ENCODE results near the gene METTL6. TPM values are rescaled to one million over a fixed set of nuclear protein-coding genes. Genes with fewer than 3 reads are reported as not detected.
A peak's percentile ranks its signal among the peaks of the same experiment; 100 is the strongest.
"Not testable (repeated sequence)": the region's sequence is repeated elsewhere in the genome, so short reads cannot be mapped to it uniquely, and the experiment has no call there.

The METTL6 gene
- polyA plus RNA-seq, 2 donors: 5.6 to 8.9 TPM

GRCh38 chr3:15433531-15433930 lies 6.2 kb upstream of the METTL6 start:
- no peaks in the 10 kb centered on the region for H3K27me3 ChIP-seq (ENCODE audit: control insufficient read depth in 1 of 2, insufficient read depth in 2 of 2, low read length in 2 of 2)
- 99 to 100% methylated on average over 1 of the region's 1 CpG for WGBS, 2 donors
- H3K4me1 ChIP-seq (ENCODE audit: control insufficient read depth in 2 of 2, insufficient read depth in 2 of 2, low read length in 1 of 2): no peaks in the 10 kb centered on the region
- H3K4me3 ChIP-seq (ENCODE audit: low read depth in 1 of 2, low read length in 2 of 2): no peak overlapping the region
- H3K36me3 ChIP-seq (ENCODE audit: control insufficient read depth in 2 of 2, insufficient read depth in 2 of 2, low read length in 1 of 2): peaks cover 8 to 20% of the 10 kb centered on the region in 2 donors
- H3K27ac ChIP-seq (ENCODE audit: low read depth in 2 of 2, low read length in 1 of 2): no peak overlapping the region
- no peaks in the 10 kb centered on the region for H3K9me3 ChIP-seq (ENCODE audit: control insufficient read depth in 2 of 2, insufficient read depth in 1 of 2, low read depth in 1 of 2, low read length in 1 of 2)

GRCh38 chr3:15431256-15431837 lies 4.0 kb upstream of the METTL6 start:
- Histone ChIP-seq H3K4me1 (ENCODE audit: control insufficient read depth in 2 of 2, insufficient read depth in 2 of 2, low read length in 1 of 2) (no peaks in the 10 kb centered on the region), H3K27me3 (ENCODE audit: control insufficient read depth in 1 of 2, insufficient read depth in 2 of 2, low read length in 2 of 2) (no peaks in the 10 kb centered on the region), H3K36me3 (ENCODE audit: control insufficient read depth in 2 of 2, insufficient read depth in 2 of 2, low read length in 1 of 2) (peaks cover 7 to 15% of the 10 kb centered on the region in 2 donors), H3K4me3 (ENCODE audit: low read depth in 1 of 2, low read length in 2 of 2) (no peak overlapping the region), H3K9me3 (ENCODE audit: control insufficient read depth in 2 of 2, insufficient read depth in 1 of 2, low read depth in 1 of 2, low read length in 1 of 2) (no peaks in the 10 kb centered on the region), H3K27ac (ENCODE audit: low read depth in 2 of 2, low read length in 1 of 2) (no peak overlapping the region)
- 81 to 85% methylated on average over 3 of the region's 3 CpGs for WGBS, 2 donors

- H3K36me3 ChIP-seq (ENCODE audit: control insufficient read depth in 2 of 2, insufficient read depth in 2 of 2, low read length in 1 of 2): peaks cover 4 to 12% of the 10 kb centered on the region in 2 donors
- H3K9me3 ChIP-seq (ENCODE audit: control insufficient read depth in 2 of 2, insufficient read depth in 1 of 2, low read depth in 1 of 2, low read length in 1 of 2): no peaks in the 10 kb centered on the region
- no peak overlapping the region for H3K4me3 ChIP-seq (ENCODE audit: low read depth in 1 of 2, low read length in 2 of 2)
- H3K27ac ChIP-seq (ENCODE audit: low read depth in 2 of 2, low read length in 1 of 2): no peak overlapping the region
- no peaks in the 10 kb centered on the region for H3K4me1 ChIP-seq (ENCODE audit: control insufficient read depth in 2 of 2, insufficient read depth in 2 of 2, low read length in 1 of 2)
- WGBS, 2 donors: 53 to 68% methylated on average over 1 of the region's 1 CpG
- H3K27me3 ChIP-seq (ENCODE audit: control insufficient read depth in 1 of 2, insufficient read depth in 2 of 2, low read length in 2 of 2): no peaks in the 10 kb centered on the region
These were observed 3.3 kb upstream of the METTL6 start for GRCh38 chr3:15430624-15431023.

GRCh38 chr3:15429080-15429479 lies 1.7 kb upstream of the METTL6 start:
- Histone ChIP-seq H3K4me3 (ENCODE audit: low read depth in 1 of 2, low read length in 2 of 2) (peak overlapping the region in 1 of 2 donors; percentile 76), H3K4me1 (ENCODE audit: control insufficient read depth in 2 of 2, insufficient read depth in 2 of 2, low read length in 1 of 2) (no peaks in the 10 kb centered on the region), H3K27ac (ENCODE audit: low read depth in 2 of 2, low read length in 1 of 2) (no peak overlapping the region), H3K27me3 (ENCODE audit: control insufficient read depth in 1 of 2, insufficient read depth in 2 of 2, low read length in 2 of 2) (no peaks in the 10 kb centered on the region), H3K36me3 (ENCODE audit: control insufficient read depth in 2 of 2, insufficient read depth in 2 of 2, low read length in 1 of 2) (peaks cover under 1 to 3% of the 10 kb centered on the region in 2 donors), H3K9me3 (ENCODE audit: control insufficient read depth in 2 of 2, insufficient read depth in 1 of 2, low read depth in 1 of 2, low read length in 1 of 2) (no peaks in the 10 kb centered on the region)
- 86 to 91% methylated on average over 6 of the region's 6 CpGs for WGBS, 2 donors

GRCh38 chr3:15428539-15428938 lies 1.2 kb upstream of the METTL6 start:
- Histone ChIP-seq H3K27ac (ENCODE audit: low read depth in 2 of 2, low read length in 1 of 2) (peak overlapping the region in 1 of 2 donors; percentile 18), H3K9me3 (ENCODE audit: control insufficient read depth in 2 of 2, insufficient read depth in 1 of 2, low read depth in 1 of 2, low read length in 1 of 2) (no peaks in the 10 kb centered on the region), H3K4me3 (ENCODE audit: low read depth in 1 of 2, low read length in 2 of 2) (peak overlapping the region; percentile 76 to 98), H3K36me3 (ENCODE audit: control insufficient read depth in 2 of 2, insufficient read depth in 2 of 2, low read length in 1 of 2) (peaks cover 0 to 3% of the 10 kb centered on the region in 2 donors), H3K27me3 (ENCODE audit: control insufficient read depth in 1 of 2, insufficient read depth in 2 of 2, low read length in 2 of 2) (no peaks in the 10 kb centered on the region), H3K4me1 (ENCODE audit: control insufficient read depth in 2 of 2, insufficient read depth in 2 of 2, low read length in 1 of 2) (no peaks in the 10 kb centered on the region)
- WGBS, 2 donors: 8 to 10% methylated on average over 9 of the region's 9 CpGs

- WGBS, 2 donors: 0 to 2% methylated on average over 11 of the region's 11 CpGs
- Histone ChIP-seq H3K27me3 (ENCODE audit: control insufficient read depth in 1 of 2, insufficient read depth in 2 of 2, low read length in 2 of 2) (no peaks in the 10 kb centered on the region), H3K4me1 (ENCODE audit: control insufficient read depth in 2 of 2, insufficient read depth in 2 of 2, low read length in 1 of 2) (no peaks in the 10 kb centered on the region), H3K4me3 (ENCODE audit: low read depth in 1 of 2, low read length in 2 of 2) (peak overlapping the region; percentile 76 to 98), H3K27ac (ENCODE audit: low read depth in 2 of 2, low read length in 1 of 2) (peak overlapping the region; percentile 79 to 80), H3K36me3 (ENCODE audit: control insufficient read depth in 2 of 2, insufficient read depth in 2 of 2, low read length in 1 of 2) (peaks cover 0 to 3% of the 10 kb centered on the region in 2 donors), H3K9me3 (ENCODE audit: control insufficient read depth in 2 of 2, insufficient read depth in 1 of 2, low read depth in 1 of 2, low read length in 1 of 2) (no peaks in the 10 kb centered on the region)
These were observed 637 bp upstream of the METTL6 start for GRCh38 chr3:15427981-15428380.

GRCh38 chr3:15426579-15427118 lies 695 bp downstream of the METTL6 start:
- Histone ChIP-seq H3K36me3 (ENCODE audit: control insufficient read depth in 2 of 2, insufficient read depth in 2 of 2, low read length in 1 of 2) (peaks cover 0 to 3% of the 10 kb centered on the region in 2 donors), H3K4me1 (ENCODE audit: control insufficient read depth in 2 of 2, insufficient read depth in 2 of 2, low read length in 1 of 2) (no peaks in the 10 kb centered on the region), H3K27me3 (ENCODE audit: control insufficient read depth in 1 of 2, insufficient read depth in 2 of 2, low read length in 2 of 2) (no peaks in the 10 kb centered on the region), H3K4me3 (ENCODE audit: low read depth in 1 of 2, low read length in 2 of 2) (peak overlapping the region; percentile 76 to 98), H3K27ac (ENCODE audit: low read depth in 2 of 2, low read length in 1 of 2) (peak overlapping the region in 1 of 2 donors; percentile 79), H3K9me3 (ENCODE audit: control insufficient read depth in 2 of 2, insufficient read depth in 1 of 2, low read depth in 1 of 2, low read length in 1 of 2) (no peaks in the 10 kb centered on the region)
- WGBS, 2 donors: 44 to 51% methylated on average over 16 of the region's 16 CpGs

GRCh38 chr3:15420871-15421270 lies 6.5 kb downstream of the METTL6 start:
- Histone ChIP-seq H3K4me3 (ENCODE audit: low read depth in 1 of 2, low read length in 2 of 2) (no peak overlapping the region), H3K27me3 (ENCODE audit: control insufficient read depth in 1 of 2, insufficient read depth in 2 of 2, low read length in 2 of 2) (no peaks in the 10 kb centered on the region), H3K4me1 (ENCODE audit: control insufficient read depth in 2 of 2, insufficient read depth in 2 of 2, low read length in 1 of 2) (no peaks in the 10 kb centered on the region), H3K27ac (ENCODE audit: low read depth in 2 of 2, low read length in 1 of 2) (no peak overlapping the region), H3K36me3 (ENCODE audit: control insufficient read depth in 2 of 2, insufficient read depth in 2 of 2, low read length in 1 of 2) (no peaks in the 10 kb centered on the region), H3K9me3 (ENCODE audit: control insufficient read depth in 2 of 2, insufficient read depth in 1 of 2, low read depth in 1 of 2, low read length in 1 of 2) (no peaks in the 10 kb centered on the region)
- WGBS, 2 donors: 82 to 86% methylated on average over 4 of the region's 4 CpGs

GRCh38 chr3:15410966-15411365 lies 16.4 kb downstream of the METTL6 start:
- not testable (repeated sequence) for H3K9me3 ChIP-seq (ENCODE audit: control insufficient read depth in 2 of 2, insufficient read depth in 1 of 2, low read depth in 1 of 2, low read length in 1 of 2); H3K4me1 ChIP-seq (ENCODE audit: control insufficient read depth in 2 of 2, insufficient read depth in 2 of 2, low read length in 1 of 2); H3K4me3 ChIP-seq (ENCODE audit: low read depth in 1 of 2, low read length in 2 of 2); H3K27ac ChIP-seq (ENCODE audit: low read depth in 2 of 2, low read length in 1 of 2); H3K27me3 ChIP-seq (ENCODE audit: control insufficient read depth in 1 of 2, insufficient read depth in 2 of 2, low read length in 2 of 2)
- H3K36me3 ChIP-seq (ENCODE audit: control insufficient read depth in 2 of 2, insufficient read depth in 2 of 2, low read length in 1 of 2): peaks cover 0 to 15% of the 10 kb centered on the region in 2 donors
- WGBS, 2 donors: 92 to 97% methylated on average over 7 of the region's 7 CpGs

GRCh38 chr3:15409774-15410173 lies 17.6 kb downstream of the METTL6 start:
- Histone ChIP-seq H3K4me1 (ENCODE audit: control insufficient read depth in 2 of 2, insufficient read depth in 2 of 2, low read length in 1 of 2) (no peaks in the 10 kb centered on the region), H3K27ac (ENCODE audit: low read depth in 2 of 2, low read length in 1 of 2) (no peak overlapping the region), H3K36me3 (ENCODE audit: control insufficient read depth in 2 of 2, insufficient read depth in 2 of 2, low read length in 1 of 2) (peaks cover 0 to 10% of the 10 kb centered on the region in 2 donors), H3K9me3 (ENCODE audit: control insufficient read depth in 2 of 2, insufficient read depth in 1 of 2, low read depth in 1 of 2, low read length in 1 of 2) (no peaks in the 10 kb centered on the region), H3K4me3 (ENCODE audit: low read depth in 1 of 2, low read length in 2 of 2) (no peak overlapping the region), H3K27me3 (ENCODE audit: control insufficient read depth in 1 of 2, insufficient read depth in 2 of 2, low read length in 2 of 2) (no peaks in the 10 kb centered on the region)
- WGBS, 2 donors: 93 to 98% methylated on average over 2 of the region's 2 CpGs

Measured in esophagus (tissue), 2 donors.